ENCODE data around the gene PAX9. TPM values are rescaled to one million over a fixed set of nuclear protein-coding genes. Genes with fewer than 3 reads are reported as not detected.

The PAX9 gene
- total and polyA plus RNA-seq, 5 experiments from 2014 or later, result not detected

- POLR2A ChIA-PET, result no interaction called here
- Mint-ChIP-seq H3K36me3 (no peaks in the 10 kb centered on the region), H3K27me3 (peaks cover 0 to 22% (median 3%) of the 10 kb centered on the region in 5 donors), H3K9me3 (peaks cover 0 to 3% (median 0%) of the 10 kb centered on the region in 9 donors), H3K4me3 (no peak overlapping the region), H3K27ac (no peak overlapping the region), H3K4me1 (no peaks in the 10 kb centered on the region)
- ATAC-seq (no peak), DNase-seq (no peak)
Observed at GRCh38 chr14:36723530-36723929, 61.9 kb downstream of the PAX9 start.

DNA sequence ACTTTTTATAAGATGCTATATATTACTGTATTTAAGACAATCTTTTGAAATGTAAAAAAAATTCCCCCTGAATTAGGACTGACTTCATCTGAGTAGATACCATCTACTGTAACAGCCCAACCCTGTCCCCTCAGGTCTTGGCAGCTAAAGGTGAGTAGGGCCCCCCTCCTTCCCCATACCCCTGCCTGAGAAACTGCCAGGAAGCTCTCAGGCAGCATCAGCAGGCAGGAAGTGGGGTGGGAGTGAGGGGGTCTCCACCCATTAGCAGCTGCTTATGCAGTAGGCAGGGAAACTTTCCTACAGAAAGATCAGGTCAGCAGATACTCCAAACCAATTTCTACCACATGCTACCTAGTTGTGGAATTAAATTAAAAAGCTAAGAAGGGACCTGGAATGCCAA lies 62.5 kb downstream of the PAX9 start:
- Mint-ChIP-seq H3K27ac (no peak overlapping the region), H3K4me1 (no peaks in the 10 kb centered on the region), H3K4me3 (no peak overlapping the region), H3K36me3 (no peaks in the 10 kb centered on the region), H3K27me3 (peaks cover 0 to 16% (median 3%) of the 10 kb centered on the region in 5 donors), H3K9me3 (peaks cover 0 to 3% (median 0%) of the 10 kb centered on the region in 9 donors)
- no peak for ATAC-seq
- POLR2A ChIA-PET, result no interaction called here
- DNase-seq, result no peak

DNA sequence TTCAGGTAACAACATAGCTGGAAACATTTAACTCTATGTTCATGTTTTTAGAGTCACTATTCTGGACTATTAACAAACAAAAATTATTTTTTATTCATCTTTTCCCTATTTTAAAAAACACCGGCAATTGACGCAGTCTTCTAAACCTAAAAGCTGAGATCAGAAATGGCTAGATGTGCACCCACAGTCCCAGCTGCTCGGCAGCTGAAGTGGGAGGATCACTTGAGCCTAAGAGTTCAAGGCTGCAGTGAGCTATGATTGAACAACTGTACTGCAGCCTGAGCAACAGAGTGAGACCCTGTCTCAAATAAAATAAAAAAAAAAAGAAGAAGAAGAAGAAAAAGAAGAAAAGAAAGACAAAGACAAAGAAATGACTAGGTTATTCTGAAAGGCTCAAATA lies 64.5 kb downstream of the PAX9 start:
- DNase-seq (no peak), ATAC-seq (no peak)
- H3K4me1 Mint-ChIP-seq, result no peaks in the 10 kb centered on the region
- no peaks in the 10 kb centered on the region for H3K36me3 Mint-ChIP-seq
- no peak overlapping the region for H3K27ac Mint-ChIP-seq
- peaks cover 0 to 8% (median 0%) of the 10 kb centered on the region in 5 donors for H3K27me3 Mint-ChIP-seq
- POLR2A ChIA-PET, result no interaction called here
- peaks cover 0 to 3% (median 0%) of the 10 kb centered on the region in 9 donors for H3K9me3 Mint-ChIP-seq
- H3K4me3 Mint-ChIP-seq, result no peak overlapping the region

Other genes with a start within 250 kb of the PAX9 start
- gene NKX2-1, start 141.6 kb upstream of the PAX9 start, total RNA-seq, result not detected
- not detected for gene NKX2-1, start 141.6 kb upstream of the PAX9 start, polyA plus RNA-seq
- not detected for gene NKX2-8, start 79.2 kb upstream of the PAX9 start, total RNA-seq
- not detected for gene NKX2-8, start 79.2 kb upstream of the PAX9 start, polyA plus RNA-seq